ENCODE data around the gene SPTBN1.

The SPTBN1 gene

GRCh38 chr2:54423213-54423612 is 32.9 kb upstream of the SPTBN1 start:
- Histone ChIP-seq H3K14ac (ENCODE audit: low read length) (no peak overlapping the region), H3K9ac (ENCODE audit: low read length) (no peak overlapping the region), H3K79me1 (ENCODE audit: low read length) (no peaks in the 10 kb centered on the region), H3K27me3 (ENCODE audit: insufficient read depth, low read length) (no peaks in the 10 kb centered on the region), H4K8ac (ENCODE audit: low read depth, low read length) (no peak overlapping the region), H2AK5ac (ENCODE audit: low read length) (no peak overlapping the region), H3K4me1 (ENCODE audit: control insufficient read depth in 1 of 2, insufficient read depth in 2 of 2, low read length in 2 of 2) (peaks cover 0 to 2% of the 10 kb centered on the region in 2 experiments), H3K23ac (ENCODE audit: low read length) (no peak overlapping the region), H3K9me3 (ENCODE audit: insufficient read depth, low read depth, low read length) (no peaks in the 10 kb centered on the region), H4K91ac (ENCODE audit: low read depth, low read length) (no peak overlapping the region), H2BK12ac (ENCODE audit: low read length) (no peak overlapping the region), H2BK5ac (ENCODE audit: low read depth, low read length, poor library complexity) (no peak overlapping the region), H2BK120ac (ENCODE audit: insufficient read depth, low read length, poor library complexity) (no peak overlapping the region), H3K79me2 (ENCODE audit: control insufficient read depth, insufficient read depth, low read length, poor library complexity) (no peaks in the 10 kb centered on the region), H2AFZ (ENCODE audit: insufficient read depth, low read length, poor library complexity) (no peak overlapping the region), H3K27ac (ENCODE audit: low read depth, low read length) (no peak overlapping the region), H3K36me3 (ENCODE audit: control insufficient read depth in 1 of 2, insufficient read depth in 2 of 2, low read length in 2 of 2) (no peaks in the 10 kb centered on the region), H3K4me3 (ENCODE audit: low read depth, low read length) (no peak overlapping the region), H3K4ac (ENCODE audit: low read depth, low read length) (no peak overlapping the region), H3K18ac (ENCODE audit: low read length) (no peak overlapping the region), H3K4me2 (ENCODE audit: low read length) (no peak overlapping the region), H4K12ac (ENCODE audit: low read depth, low read length) (no peak overlapping the region)
- no CpG with 5 or more reads among the region's 2 CpGs for WGBS (ENCODE audit: extremely low coverage, insufficient coverage, insufficient read length)
- no peak for DNase-seq

GRCh38 chr2:54424555-54425163 is 31.5 kb upstream of the SPTBN1 start:
- Histone ChIP-seq H3K9ac (ENCODE audit: low read length) (no peak overlapping the region), H3K14ac (ENCODE audit: low read length) (no peak overlapping the region), H2AK5ac (ENCODE audit: low read length) (no peak overlapping the region), H2BK5ac (ENCODE audit: low read depth, low read length, poor library complexity) (no peak overlapping the region), H3K4me3 (ENCODE audit: low read depth, low read length) (no peak overlapping the region), H3K79me2 (ENCODE audit: control insufficient read depth, insufficient read depth, low read length, poor library complexity) (no peaks in the 10 kb centered on the region), H3K18ac (ENCODE audit: low read length) (no peak overlapping the region), H3K4ac (ENCODE audit: low read depth, low read length) (no peak overlapping the region), H2BK120ac (ENCODE audit: insufficient read depth, low read length, poor library complexity) (no peak overlapping the region), H2BK12ac (ENCODE audit: low read length) (no peak overlapping the region), H3K4me1 (ENCODE audit: control insufficient read depth in 1 of 2, insufficient read depth in 2 of 2, low read length in 2 of 2) (peaks cover 0 to 2% of the 10 kb centered on the region in 2 experiments), H3K23ac (ENCODE audit: low read length) (no peak overlapping the region), H3K4me2 (ENCODE audit: low read length) (no peak overlapping the region), H3K27me3 (ENCODE audit: insufficient read depth, low read length) (no peaks in the 10 kb centered on the region), H2AFZ (ENCODE audit: insufficient read depth, low read length, poor library complexity) (no peak overlapping the region), H3K36me3 (ENCODE audit: control insufficient read depth in 1 of 2, insufficient read depth in 2 of 2, low read length in 2 of 2) (no peaks in the 10 kb centered on the region), H4K91ac (ENCODE audit: low read depth, low read length) (no peak overlapping the region), H3K27ac (ENCODE audit: low read depth, low read length) (no peak overlapping the region), H4K12ac (ENCODE audit: low read depth, low read length) (no peak overlapping the region), H4K8ac (ENCODE audit: low read depth, low read length) (no peak overlapping the region), H3K79me1 (ENCODE audit: low read length) (no peaks in the 10 kb centered on the region), H3K9me3 (ENCODE audit: insufficient read depth, low read depth, low read length) (no peaks in the 10 kb centered on the region)
- DNase-seq = no peak
- WGBS (ENCODE audit: extremely low coverage, insufficient coverage, insufficient read length) = no CpG with 5 or more reads among the region's 7 CpGs

GRCh38 chr2:54428108-54428831 is 27.9 kb upstream of the SPTBN1 start:
- no CpG with 5 or more reads among the region's 3 CpGs for WGBS (ENCODE audit: extremely low coverage, insufficient coverage, insufficient read length)
- Histone ChIP-seq H3K9me3 (ENCODE audit: insufficient read depth, low read depth, low read length) (no peaks in the 10 kb centered on the region), H3K27me3 (ENCODE audit: insufficient read depth, low read length) (no peaks in the 10 kb centered on the region), H3K79me2 (ENCODE audit: control insufficient read depth, insufficient read depth, low read length, poor library complexity) (no peaks in the 10 kb centered on the region), H3K9ac (ENCODE audit: low read length) (no peak overlapping the region), H2BK5ac (ENCODE audit: low read depth, low read length, poor library complexity) (no peak overlapping the region), H2AK5ac (ENCODE audit: low read length) (no peak overlapping the region), H2BK120ac (ENCODE audit: insufficient read depth, low read length, poor library complexity) (no peak overlapping the region), H3K23ac (ENCODE audit: low read length) (no peak overlapping the region), H3K4me2 (ENCODE audit: low read length) (no peak overlapping the region), H3K4me3 (ENCODE audit: low read depth, low read length) (no peak overlapping the region), H3K14ac (ENCODE audit: low read length) (no peak overlapping the region), H4K91ac (ENCODE audit: low read depth, low read length) (no peak overlapping the region), H3K36me3 (ENCODE audit: control insufficient read depth in 1 of 2, insufficient read depth in 2 of 2, low read length in 2 of 2) (no peaks in the 10 kb centered on the region), H2BK12ac (ENCODE audit: low read length) (no peak overlapping the region), H3K4me1 (ENCODE audit: control insufficient read depth in 1 of 2, insufficient read depth in 2 of 2, low read length in 2 of 2) (no peaks in the 10 kb centered on the region), H3K4ac (ENCODE audit: low read depth, low read length) (no peak overlapping the region), H3K27ac (ENCODE audit: low read depth, low read length) (no peak overlapping the region), H3K18ac (ENCODE audit: low read length) (no peak overlapping the region), H4K8ac (ENCODE audit: low read depth, low read length) (no peak overlapping the region), H3K79me1 (ENCODE audit: low read length) (no peaks in the 10 kb centered on the region), H4K12ac (ENCODE audit: low read depth, low read length) (no peak overlapping the region), H2AFZ (ENCODE audit: insufficient read depth, low read length, poor library complexity) (no peak overlapping the region)
- DNase-seq = no peak

- H3K79me1 ChIP-seq (ENCODE audit: low read length) = no peaks in the 10 kb centered on the region
- no peak overlapping the region for H3K9ac ChIP-seq (ENCODE audit: low read length)
- no peak overlapping the region for H4K91ac ChIP-seq (ENCODE audit: low read depth, low read length)
- H3K27ac ChIP-seq (ENCODE audit: low read depth, low read length) = no peak overlapping the region
- no peak overlapping the region for H2BK5ac ChIP-seq (ENCODE audit: low read depth, low read length, poor library complexity)
- H4K8ac ChIP-seq (ENCODE audit: low read depth, low read length) = no peak overlapping the region
- H3K23ac ChIP-seq (ENCODE audit: low read length) = no peak overlapping the region
- H2AK5ac ChIP-seq (ENCODE audit: low read length) = no peak overlapping the region
- no peak for DNase-seq
- H3K18ac ChIP-seq (ENCODE audit: low read length) = no peak overlapping the region
- whole genome bisulfite sequencing (ENCODE audit: extremely low coverage, insufficient coverage, insufficient read length) = no CpG with 5 or more reads among the region's 5 CpGs
- H3K4me1 ChIP-seq (ENCODE audit: control insufficient read depth in 1 of 2, insufficient read depth in 2 of 2, low read length in 2 of 2) = no peaks in the 10 kb centered on the region
- H3K4ac ChIP-seq (ENCODE audit: low read depth, low read length) = no peak overlapping the region
- no peaks in the 10 kb centered on the region for H3K79me2 ChIP-seq (ENCODE audit: control insufficient read depth, insufficient read depth, low read length, poor library complexity)
- no peak overlapping the region for H2BK12ac ChIP-seq (ENCODE audit: low read length)
- H3K27me3 ChIP-seq (ENCODE audit: insufficient read depth, low read length) = no peaks in the 10 kb centered on the region
- no peak overlapping the region for H3K4me2 ChIP-seq (ENCODE audit: low read length)
- no peak overlapping the region for H2AFZ ChIP-seq (ENCODE audit: insufficient read depth, low read length, poor library complexity)
- no peaks in the 10 kb centered on the region for H3K36me3 ChIP-seq (ENCODE audit: control insufficient read depth in 1 of 2, insufficient read depth in 2 of 2, low read length in 2 of 2)
- H4K12ac ChIP-seq (ENCODE audit: low read depth, low read length) = no peak overlapping the region
- H3K14ac ChIP-seq (ENCODE audit: low read length) = no peak overlapping the region
- no peak overlapping the region for H2BK120ac ChIP-seq (ENCODE audit: insufficient read depth, low read length, poor library complexity)
- no peaks in the 10 kb centered on the region for H3K9me3 ChIP-seq (ENCODE audit: insufficient read depth, low read depth, low read length)
- H3K4me3 ChIP-seq (ENCODE audit: low read depth, low read length) = no peak overlapping the region
These were observed 27.1 kb upstream of the SPTBN1 start for GRCh38 chr2:54429054-54429453.
